HFF-Myc (cell line): ENCODE results near the gene C4A.
"Not testable (repeated sequence)": the region's sequence is repeated elsewhere in the genome, so short reads cannot be mapped to it uniquely, and the experiment has no call there.

Source experiments
- DNase-seq: peaks from one replicate; pipeline ENCODE4 v3.0.0-alpha.2; 2011; ENCODE audit warnings: low read depth; ENCODE audit errors: extremely low read depth
- H3K4me3 ChIP-seq: replicated peaks from 2 replicates; pipeline ENCODE4 v1.5.1; 2011; ENCODE audit warnings: low read depth, mild to moderate bottlenecking, control low read depth, low read length
- TF ChIP-seq, protein P1 (sequence below): IDR thresholded peaks from 2 replicates; pipeline ENCODE4 v1.5.1; 2012; ENCODE audit warnings: mild to moderate bottlenecking, low read depth, low read length, control low read depth; ENCODE audit errors: missing control alignments

The C4A gene

DNA sequence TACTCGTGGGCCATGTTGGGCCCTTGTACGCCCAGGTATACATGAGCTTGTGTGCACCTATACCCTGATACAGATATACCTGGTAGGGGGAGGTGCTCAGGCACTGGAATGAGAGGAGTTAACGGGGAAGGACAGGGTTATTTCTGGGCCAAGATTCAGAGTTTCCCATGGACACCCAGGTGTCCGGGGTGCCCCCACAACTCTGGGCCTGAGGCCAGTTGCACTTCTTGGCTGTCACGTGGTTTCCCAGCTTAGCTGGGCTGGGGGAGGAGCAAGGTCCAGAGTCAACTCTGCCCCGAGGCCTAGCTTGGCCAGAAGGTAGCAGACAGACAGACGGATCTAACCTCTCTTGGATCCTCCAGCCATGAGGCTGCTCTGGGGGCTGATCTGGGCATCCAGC lies at the start of gene C4A:
C4A (plus strand) TSS at position 314 of the 400 bp plus-strand sequence; CDS start at position 365, 51 bp downstream.
- not testable (repeated sequence) for DNase-seq, H3K4me3 ChIP-seq

DNA sequence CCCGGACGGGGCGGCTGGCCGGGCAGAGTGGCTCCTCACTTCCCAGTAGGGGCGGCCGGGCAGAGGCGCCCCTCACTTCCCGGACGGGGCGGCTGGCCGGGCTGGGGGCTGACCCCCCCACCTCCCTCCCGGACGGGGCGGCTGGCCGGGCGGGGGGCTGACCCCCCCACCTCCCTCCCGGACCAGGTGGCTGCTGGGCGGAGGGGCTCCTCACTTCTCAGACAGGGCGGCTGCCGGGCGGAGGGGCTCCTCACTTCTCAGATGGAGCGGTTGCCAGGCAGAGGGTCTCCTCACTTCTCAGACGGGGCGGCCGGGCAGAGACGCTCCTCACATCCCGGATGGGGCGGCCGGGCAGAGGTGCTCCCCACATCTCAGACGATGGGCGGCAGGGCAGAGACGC lies 49.7 kb upstream of the C4A start:
- DNase-seq, H3K4me3 ChIP-seq: not testable (repeated sequence)

GRCh38 chr6:31933537-31933936 lies 48.3 kb upstream of the C4A start:
- TF ChIP-seq, protein P1, sequence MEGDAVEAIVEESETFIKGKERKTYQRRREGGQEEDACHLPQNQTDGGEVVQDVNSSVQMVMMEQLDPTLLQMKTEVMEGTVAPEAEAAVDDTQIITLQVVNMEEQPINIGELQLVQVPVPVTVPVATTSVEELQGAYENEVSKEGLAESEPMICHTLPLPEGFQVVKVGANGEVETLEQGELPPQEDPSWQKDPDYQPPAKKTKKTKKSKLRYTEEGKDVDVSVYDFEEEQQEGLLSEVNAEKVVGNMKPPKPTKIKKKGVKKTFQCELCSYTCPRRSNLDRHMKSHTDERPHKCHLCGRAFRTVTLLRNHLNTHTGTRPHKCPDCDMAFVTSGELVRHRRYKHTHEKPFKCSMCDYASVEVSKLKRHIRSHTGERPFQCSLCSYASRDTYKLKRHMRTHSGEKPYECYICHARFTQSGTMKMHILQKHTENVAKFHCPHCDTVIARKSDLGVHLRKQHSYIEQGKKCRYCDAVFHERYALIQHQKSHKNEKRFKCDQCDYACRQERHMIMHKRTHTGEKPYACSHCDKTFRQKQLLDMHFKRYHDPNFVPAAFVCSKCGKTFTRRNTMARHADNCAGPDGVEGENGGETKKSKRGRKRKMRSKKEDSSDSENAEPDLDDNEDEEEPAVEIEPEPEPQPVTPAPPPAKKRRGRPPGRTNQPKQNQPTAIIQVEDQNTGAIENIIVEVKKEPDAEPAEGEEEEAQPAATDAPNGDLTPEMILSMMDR: no peak
- no peak for DNase-seq
- no peak overlapping the region for H3K4me3 ChIP-seq

DNA sequence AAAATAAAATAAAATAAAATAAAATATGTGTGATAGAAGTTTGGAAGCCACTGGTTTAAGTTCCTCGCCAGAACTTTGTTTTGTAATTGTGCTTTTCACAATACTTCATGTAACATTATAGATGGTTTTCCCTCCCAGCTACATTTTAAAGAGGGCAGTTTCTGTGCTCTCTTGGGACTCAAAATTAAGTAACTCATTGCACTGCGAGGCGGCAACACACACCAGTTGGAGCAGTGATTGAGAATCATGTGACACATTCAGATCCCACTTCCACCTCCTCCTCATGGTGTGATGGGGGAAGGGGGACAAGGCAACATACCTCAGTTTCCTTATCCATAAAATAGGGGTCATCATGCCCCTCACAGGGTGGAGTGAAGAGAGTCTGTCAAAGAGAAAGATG lies 46.8 kb upstream of the C4A start:
- TF ChIP-seq, protein P1: no peak
- H3K4me3 ChIP-seq: no peak overlapping the region
- no peak for DNase-seq

- TF ChIP-seq, protein P1: no peak
- no peak for DNase-seq
- H3K4me3 ChIP-seq: no peak overlapping the region
Observed at GRCh38 chr6:31935823-31936222, 46.0 kb upstream of the C4A start.

- TF ChIP-seq, protein P1: peak; percentile 6
- DNase-seq: peak; percentile 36
- H3K4me3 ChIP-seq: no peak overlapping the region
Observed at GRCh38 chr6:31940256-31940664, 41.6 kb upstream of the C4A start.

GRCh38 chr6:31943742-31944141 lies 38.1 kb upstream of the C4A start:
- TF ChIP-seq, protein P1: no peak
- no peak overlapping the region for H3K4me3 ChIP-seq
- DNase-seq: no peak

GRCh38 chr6:31945154-31945506 lies 36.7 kb upstream of the C4A start:
- DNase-seq: no peak
- TF ChIP-seq, protein P1: no peak
- H3K4me3 ChIP-seq: no peak overlapping the region
